ENCODE measurements around the gene MEF2D.

MEF2D gene

DNA sequence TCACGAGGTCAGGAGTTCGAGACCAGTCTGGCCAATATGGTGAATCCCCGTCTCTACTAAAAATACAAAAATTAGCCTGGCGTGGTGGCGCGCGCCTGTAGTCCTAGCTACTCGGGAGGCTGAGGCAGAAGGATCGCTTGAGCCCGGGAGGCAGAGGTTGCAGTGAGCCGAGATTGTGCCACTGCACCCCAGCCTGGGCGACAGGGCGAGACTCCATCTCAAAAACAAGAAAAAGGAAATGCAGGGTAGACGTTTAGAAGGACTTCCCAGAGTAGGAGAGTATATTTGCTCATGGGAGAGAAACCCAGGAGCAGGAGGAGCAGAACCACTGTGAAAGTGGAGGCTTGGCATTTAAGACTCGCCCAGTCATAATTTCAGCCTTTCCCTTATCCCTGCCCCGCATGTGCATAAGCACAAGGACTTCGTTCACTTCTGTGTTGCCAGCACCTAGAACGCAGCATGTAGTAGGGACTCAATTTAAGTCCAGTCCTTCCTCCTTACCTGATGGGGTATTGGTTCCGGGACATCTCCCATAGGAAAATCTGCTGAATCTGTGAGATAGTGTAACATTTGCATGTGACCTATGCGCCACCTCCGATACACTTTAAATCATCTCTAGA is 5.2 kb upstream of the MEF2D start:
- no peak overlapping the region for H3K4me3 ChIP-seq (ENCODE audit: low read depth, low read length)
- TF ChIP-seq, protein P1, sequence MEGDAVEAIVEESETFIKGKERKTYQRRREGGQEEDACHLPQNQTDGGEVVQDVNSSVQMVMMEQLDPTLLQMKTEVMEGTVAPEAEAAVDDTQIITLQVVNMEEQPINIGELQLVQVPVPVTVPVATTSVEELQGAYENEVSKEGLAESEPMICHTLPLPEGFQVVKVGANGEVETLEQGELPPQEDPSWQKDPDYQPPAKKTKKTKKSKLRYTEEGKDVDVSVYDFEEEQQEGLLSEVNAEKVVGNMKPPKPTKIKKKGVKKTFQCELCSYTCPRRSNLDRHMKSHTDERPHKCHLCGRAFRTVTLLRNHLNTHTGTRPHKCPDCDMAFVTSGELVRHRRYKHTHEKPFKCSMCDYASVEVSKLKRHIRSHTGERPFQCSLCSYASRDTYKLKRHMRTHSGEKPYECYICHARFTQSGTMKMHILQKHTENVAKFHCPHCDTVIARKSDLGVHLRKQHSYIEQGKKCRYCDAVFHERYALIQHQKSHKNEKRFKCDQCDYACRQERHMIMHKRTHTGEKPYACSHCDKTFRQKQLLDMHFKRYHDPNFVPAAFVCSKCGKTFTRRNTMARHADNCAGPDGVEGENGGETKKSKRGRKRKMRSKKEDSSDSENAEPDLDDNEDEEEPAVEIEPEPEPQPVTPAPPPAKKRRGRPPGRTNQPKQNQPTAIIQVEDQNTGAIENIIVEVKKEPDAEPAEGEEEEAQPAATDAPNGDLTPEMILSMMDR (IDR thresholded peaks at IDR 0.05; ENCODE audit: low read depth, low read length) = no peak

DNA sequence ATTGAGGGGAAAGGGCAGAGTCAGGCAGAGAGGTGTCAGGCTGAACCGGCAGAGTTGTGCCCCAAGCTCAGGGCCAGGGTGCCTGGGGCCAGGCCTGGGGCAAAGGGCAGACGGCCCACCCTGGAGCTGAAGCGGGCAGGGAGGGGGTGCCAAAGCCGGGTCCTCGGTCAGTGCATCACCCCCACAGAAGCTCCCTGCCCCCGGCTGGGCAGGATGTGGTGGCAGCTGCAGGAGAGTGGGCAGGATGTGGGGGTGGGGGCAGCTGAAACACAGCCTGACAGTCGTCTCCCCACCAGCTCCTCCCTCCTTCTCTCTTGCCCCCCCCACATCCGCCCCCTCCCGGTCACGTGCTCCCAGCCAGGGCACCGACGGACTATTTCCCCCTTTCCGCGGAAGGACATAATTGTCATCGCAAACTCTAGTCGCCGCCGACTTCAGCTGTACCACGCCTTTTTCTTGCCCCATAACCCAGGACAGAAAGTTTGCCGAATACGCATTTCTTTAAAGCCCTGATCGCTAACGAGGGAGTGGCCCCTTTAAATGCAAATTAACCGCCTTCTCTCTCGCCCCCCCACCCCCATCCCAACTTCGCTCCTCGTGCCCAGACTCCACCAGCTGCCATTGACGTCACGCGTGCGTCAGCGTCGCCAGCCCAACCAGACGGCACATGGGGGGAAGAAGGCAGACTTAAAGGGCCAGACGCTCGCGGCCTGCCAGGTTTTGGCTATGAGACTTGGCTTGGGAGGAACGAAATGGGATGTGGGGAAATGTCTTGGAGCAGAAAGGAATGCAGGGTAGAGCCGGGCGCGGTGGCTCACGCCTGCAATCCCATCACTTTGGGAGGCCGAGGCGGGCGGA is 4.5 kb upstream of the MEF2D start:
- H3K4me3 ChIP-seq (ENCODE audit: low read depth, low read length) = peak overlapping the region; percentile 36
- TF ChIP-seq, protein P1 (IDR thresholded peaks at IDR 0.05; ENCODE audit: low read depth, low read length) = no peak

DNA sequence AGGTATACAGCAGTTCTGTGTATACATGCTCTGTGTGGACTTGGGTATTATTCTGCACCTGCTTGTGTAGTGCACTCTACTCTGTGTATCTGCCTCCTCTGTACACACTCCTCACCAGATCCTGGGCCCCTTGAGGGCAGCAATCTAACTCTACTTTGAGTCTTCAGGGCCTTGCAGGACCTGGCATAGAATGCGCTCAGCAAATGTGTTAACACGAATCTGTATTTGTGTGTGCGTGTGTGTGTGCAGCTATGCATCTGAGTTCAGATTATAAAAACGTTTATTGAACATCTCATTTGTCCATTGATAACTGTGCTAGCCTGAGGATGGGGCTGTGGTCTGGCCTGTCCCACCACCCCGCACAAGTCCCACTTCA is 3.9 kb upstream of the MEF2D start:
- H3K4me3 ChIP-seq (ENCODE audit: low read depth, low read length) = no peak overlapping the region; the same call in 1 of the 2 replicates
- TF ChIP-seq, protein P1 (IDR thresholded peaks at IDR 0.05; ENCODE audit: low read depth, low read length) = no peak

DNA sequence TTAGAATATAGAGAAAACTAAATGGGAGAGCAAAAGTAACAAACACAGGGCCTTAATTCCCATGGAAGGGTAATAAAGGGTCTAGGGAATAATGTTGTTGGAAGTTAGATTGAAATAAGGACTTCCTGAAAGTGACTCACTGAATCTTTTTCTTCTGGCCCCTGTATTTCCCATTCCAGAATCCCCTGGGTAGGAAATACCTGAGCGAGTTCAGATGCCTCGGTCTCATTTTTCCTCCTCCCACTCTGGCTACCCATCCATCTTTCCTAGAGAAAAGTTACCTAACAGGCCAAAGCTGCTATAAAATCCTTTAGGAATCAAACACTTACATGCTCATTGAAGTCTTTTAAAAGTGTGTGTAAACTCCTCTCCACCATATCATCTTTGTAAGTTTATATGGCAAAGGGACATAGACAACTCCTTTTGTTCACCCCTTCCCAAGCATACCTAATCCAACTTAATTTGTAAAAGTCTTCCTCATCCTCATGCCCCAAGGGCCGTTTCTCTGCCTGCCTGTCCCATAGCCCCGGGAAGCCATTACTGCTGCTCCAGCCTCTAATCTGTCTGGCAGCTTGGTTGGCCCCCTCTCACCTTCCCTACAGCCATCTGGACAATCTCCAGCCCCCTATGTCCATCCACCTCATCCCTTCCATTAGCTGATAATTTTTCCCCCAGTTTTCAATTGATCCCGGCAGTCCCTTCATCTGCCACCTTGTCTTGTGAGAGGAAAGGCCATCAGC is 3.3 kb upstream of the MEF2D start:
- TF ChIP-seq, protein P1 (IDR thresholded peaks at IDR 0.05; ENCODE audit: low read depth, low read length) = no peak
- H3K4me3 ChIP-seq (ENCODE audit: low read depth, low read length) = no peak overlapping the region; the same call in 1 of the 2 replicates

DNA sequence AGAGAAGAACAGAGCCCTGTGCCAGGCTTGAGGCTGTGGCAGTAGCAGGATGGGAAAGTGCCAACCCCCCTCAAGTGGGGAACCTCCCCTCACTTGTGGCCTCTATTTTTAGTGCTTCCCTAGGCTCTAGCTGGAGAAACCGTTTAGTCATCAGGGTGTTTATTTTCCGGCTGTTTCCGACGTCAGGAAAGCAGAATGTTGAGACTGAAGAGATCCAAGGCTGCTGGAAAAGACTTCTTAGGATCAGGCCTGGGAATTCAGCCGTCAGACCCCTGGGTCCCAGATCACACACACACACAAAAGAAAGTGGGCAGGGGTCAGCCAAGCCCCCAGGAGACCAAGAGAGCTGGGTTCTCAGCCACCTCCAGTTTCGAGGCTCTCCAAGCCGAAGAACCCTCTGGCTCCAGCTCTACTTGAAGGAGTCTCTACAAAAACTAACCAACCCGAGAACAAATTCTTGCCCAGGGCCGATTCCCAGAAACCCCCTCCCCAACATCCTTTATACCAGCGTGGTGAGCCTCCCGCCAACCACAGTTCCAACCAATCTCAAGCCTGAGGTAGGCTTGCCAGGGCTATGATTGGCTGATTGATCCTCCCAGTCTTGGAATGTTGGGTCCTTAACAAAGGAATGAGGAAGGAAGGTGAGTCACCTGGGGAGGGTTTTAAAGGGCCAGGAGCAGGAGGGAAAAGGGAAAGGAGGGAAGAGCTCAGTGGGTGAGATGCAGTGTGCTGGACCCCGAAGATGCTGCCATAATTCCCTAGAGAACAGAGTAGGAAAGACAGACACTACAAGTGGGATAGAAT is 2.5 kb upstream of the MEF2D start:
- peak overlapping the region; percentile 51 for H3K4me3 ChIP-seq (ENCODE audit: low read depth, low read length)
- TF ChIP-seq, protein P1 (IDR thresholded peaks at IDR 0.05; ENCODE audit: low read depth, low read length) = no peak

DNA sequence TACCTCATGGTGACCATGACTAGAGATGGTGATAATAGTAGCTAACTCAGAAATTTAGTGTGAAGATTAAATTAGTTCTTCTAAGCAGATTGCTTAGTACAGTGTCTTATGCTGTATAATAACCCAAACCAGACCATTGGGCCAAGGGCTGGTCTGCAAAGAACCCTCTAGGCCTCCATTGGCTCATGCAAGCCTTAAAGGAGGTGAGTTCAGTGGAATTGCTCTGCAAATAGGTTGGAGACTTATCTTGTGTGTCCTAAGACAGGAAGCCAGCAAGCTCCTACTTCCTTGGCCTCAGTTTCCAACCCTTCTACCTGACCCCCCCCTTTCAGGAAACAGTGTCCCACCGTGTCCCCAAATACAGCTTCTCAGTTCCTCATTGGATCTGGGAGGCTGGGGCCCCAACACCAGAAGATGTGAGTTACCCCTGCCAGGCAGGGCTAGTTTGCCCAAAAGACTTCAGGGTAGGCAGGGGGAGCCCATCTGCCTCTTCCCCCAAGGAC is 1.9 kb upstream of the MEF2D start:
- TF ChIP-seq, protein P1 (IDR thresholded peaks at IDR 0.05; ENCODE audit: low read depth, low read length) = no peak
- H3K4me3 ChIP-seq (ENCODE audit: low read depth, low read length) = 0 out of 2 replicates have a peak overlapping the region, but pooled peaks have one; percentile 12

Measured in WI38 (cell line).